Vagina (tissue), 2 donors: ENCODE results near the gene ATXN1. TPM values are rescaled to one million over a fixed set of nuclear protein-coding genes. Genes with fewer than 3 reads are reported as not detected.

Experiments used
- DNase-seq, 2 donors: peaks; one replicate each; pipeline ENCODE4 v3.0.0-alpha.2; 2017; ENCODE audit errors: extremely low spot score in 2 of 2
- H3K27ac ChIP-seq: fragments of 200-600 bp; sonication (generic); one replicate; pipeline ENCODE4 v1.5.1; 2019
- H3K27me3 ChIP-seq: fragments of 200-600 bp; sonication (generic); one replicate; pipeline ENCODE4 v1.5.1; 2019
- H3K36me3 ChIP-seq, 2 donors: fragments of 200-600 bp; sonication (generic); one replicate each; pipeline ENCODE4 v1.5.1; 2017 to 2019
- H3K4me1 ChIP-seq: fragments of 200-600 bp; sonication (generic); one replicate; pipeline ENCODE4 v1.5.1; 2019
- H3K4me3 ChIP-seq, 2 donors: fragments of 200-600 bp; sonication (generic); 1 replicate in 1 of 2; 2 replicates in 1 of 2; pipeline ENCODE4 v1.5.1; 2016 to 2019
- H3K9me3 ChIP-seq: fragments of 200-600 bp; sonication (generic); one replicate; pipeline ENCODE4 v1.5.1; 2019
- CTCF ChIP-seq, 3 experiments: fragments of 450-650 bp in 2 of 3; fragments of 200-600 bp in 1 of 3; sonication (generic) in 1 of 3; IDR thresholded peaks; one replicate each; pipeline ENCODE4 v1.5.1; 2017 to 2019; ENCODE audit warnings: antibody characterized with exemption in 3 of 3, mild to moderate bottlenecking in 2 of 3, moderate library complexity in 2 of 3
- POLR2A ChIP-seq, 2 donors: fragments of 450-650 bp; IDR thresholded peaks; one replicate each; pipeline ENCODE4 v1.6.1; 2017; ENCODE audit warnings: antibody characterized with exemption in 2 of 2, mild to moderate bottlenecking in 2 of 2, moderate library complexity in 2 of 2
- POLR2AphosphoS5 ChIP-seq, 2 donors: sonication (generic); formaldehyde crosslinking; IDR thresholded peaks; one replicate each; pipeline ENCODE4 v1.9.0; 2017; ENCODE audit warnings: antibody characterized with exemption in 2 of 2, mild to moderate bottlenecking in 2 of 2, low read depth in 1 of 2; ENCODE audit not compliant: insufficient read depth in 1 of 2
- intact Hi-C: fragments of 100-400 bp; cut with DNase I; formaldehyde crosslinking; loops from one replicate; pipeline ENCODE4 v1.15.1; 2023
- total RNA-seq: library from RNA; depleted of rRNA; stranded (reverse); fragments of >200 nt; gene quantifications from one replicate; pipeline ENCODE4 v1.2.3, GENCODE V29; 2016

The ATXN1 gene
- total RNA-seq, 1 donor from 2014 or later: 43.2 TPM

DNA sequence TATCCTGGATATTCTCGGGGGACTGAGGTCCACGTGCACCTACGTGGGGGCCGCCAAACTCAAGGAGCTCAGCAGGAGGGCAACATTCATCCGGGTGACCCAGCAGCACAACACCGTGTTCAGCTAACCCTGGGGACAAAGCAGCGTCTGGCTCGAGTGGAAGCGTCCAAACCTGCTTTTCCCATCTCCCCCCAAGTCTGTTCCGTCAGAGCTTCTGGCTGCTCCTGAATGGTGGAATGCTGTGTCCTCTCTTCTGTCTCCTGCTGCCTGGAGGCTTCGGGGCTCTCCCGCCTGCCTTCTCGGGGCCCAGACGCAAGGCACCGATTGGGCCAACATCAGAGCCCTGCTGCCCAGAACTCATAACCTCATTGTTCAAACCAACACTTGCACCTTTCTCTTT is 466.2 kb downstream of the ATXN1 start:
- Histone ChIP-seq H3K27ac (no peak overlapping the region), H3K36me3 (no peaks in the 10 kb centered on the region), H3K4me1 (no peaks in the 10 kb centered on the region), H3K4me3 (no peak overlapping the region), H3K9me3 (no peaks in the 10 kb centered on the region), H3K27me3 (no peaks in the 10 kb centered on the region)
- no peak for DNase-seq
- intact Hi-C loops: no loop called here
- TF ChIP-seq POLR2A (IDR thresholded peaks at IDR 0.05): no peak
- TF ChIP-seq CTCF (IDR thresholded peaks at IDR 0.05): no peak
- TF ChIP-seq POLR2AphosphoS5 (IDR thresholded peaks at IDR 0.05; ENCODE audit: insufficient read depth in 1 of 2, low read depth in 1 of 2): no peak

DNA sequence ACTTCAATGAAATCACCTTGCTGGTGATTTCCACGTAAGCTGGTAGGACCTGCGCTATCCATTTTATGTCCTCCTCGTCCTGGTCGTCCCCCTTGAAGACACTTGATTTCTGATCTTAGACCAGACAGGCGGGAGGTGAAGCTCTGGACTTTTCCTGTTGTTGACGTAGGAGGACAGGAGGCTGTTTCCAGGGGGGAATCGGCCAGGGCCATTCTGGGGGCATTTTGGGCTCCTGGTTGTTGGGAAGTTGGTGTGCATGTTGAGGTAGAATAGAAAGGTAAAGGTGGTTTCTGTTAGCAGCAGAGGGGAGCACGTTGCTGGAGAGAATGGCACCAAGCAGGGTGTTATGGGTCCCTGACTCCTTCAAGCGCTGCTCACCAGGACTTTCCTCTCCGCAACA is 466.9 kb downstream of the ATXN1 start:
- Histone ChIP-seq H3K36me3 (no peaks in the 10 kb centered on the region), H3K4me3 (no peak overlapping the region), H3K4me1 (no peaks in the 10 kb centered on the region), H3K9me3 (no peaks in the 10 kb centered on the region), H3K27me3 (no peaks in the 10 kb centered on the region), H3K27ac (no peak overlapping the region)
- no peak for TF ChIP-seq CTCF (IDR thresholded peaks at IDR 0.05)
- no peak for DNase-seq
- intact Hi-C loops: no loop called here

DNA sequence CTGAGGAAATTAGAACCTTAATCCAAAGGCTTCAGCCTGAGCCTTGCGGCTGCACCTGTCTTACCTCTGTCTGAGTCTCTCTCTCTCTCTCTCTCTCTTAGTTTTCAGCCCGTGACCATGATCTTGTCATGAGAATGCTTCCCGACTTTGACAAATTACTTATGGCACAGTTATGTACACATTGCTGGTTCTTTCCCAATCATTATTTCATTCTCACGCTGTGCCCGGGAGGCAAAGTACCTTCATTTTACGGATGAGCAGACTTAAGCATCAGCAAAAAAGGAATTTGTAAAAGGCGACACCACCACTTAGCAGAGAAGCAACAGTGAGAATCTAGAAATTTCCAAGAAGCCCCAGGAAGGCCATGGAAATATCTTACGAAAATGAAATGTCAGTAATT is 468.3 kb downstream of the ATXN1 start:
- H3K4me1 ChIP-seq: no peaks in the 10 kb centered on the region
- H3K9me3 ChIP-seq: no peaks in the 10 kb centered on the region
- intact Hi-C loops: no loop called here
- no peak overlapping the region for H3K27ac ChIP-seq
- no peaks in the 10 kb centered on the region for H3K27me3 ChIP-seq
- no peaks in the 10 kb centered on the region for H3K36me3 ChIP-seq
- no peak overlapping the region for H3K4me3 ChIP-seq
- DNase-seq: no peak
- TF ChIP-seq POLR2A (IDR thresholded peaks at IDR 0.05) (no peak), POLR2AphosphoS5 (IDR thresholded peaks at IDR 0.05; ENCODE audit: insufficient read depth in 1 of 2, low read depth in 1 of 2) (no peak), CTCF (IDR thresholded peaks at IDR 0.05) (no peak)

DNA sequence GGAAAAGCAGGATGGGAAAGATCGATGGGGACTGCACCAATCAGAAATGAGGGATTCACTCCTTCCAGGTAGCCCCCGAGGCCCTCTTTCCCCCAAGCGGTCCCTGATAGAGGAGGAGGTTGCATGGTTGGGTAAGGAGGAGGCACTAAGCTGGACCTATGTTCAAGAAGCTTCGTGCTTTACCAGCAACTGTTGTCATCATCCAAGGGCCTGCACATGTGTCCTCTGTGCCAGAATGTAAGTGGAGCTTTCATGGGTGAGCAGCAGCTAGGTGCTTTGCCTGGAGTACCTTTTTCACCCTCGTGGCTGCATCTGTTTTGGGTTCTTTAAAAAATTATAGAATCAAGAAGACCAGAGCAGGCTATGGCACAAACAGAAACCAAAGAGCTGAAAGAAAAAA is 468.8 kb downstream of the ATXN1 start:
- H3K27ac ChIP-seq: no peak overlapping the region
- H3K4me3 ChIP-seq: no peak overlapping the region
- H3K4me1 ChIP-seq: no peaks in the 10 kb centered on the region
- intact Hi-C loops: no loop called here
- no peaks in the 10 kb centered on the region for H3K36me3 ChIP-seq
- H3K9me3 ChIP-seq: no peaks in the 10 kb centered on the region
- TF ChIP-seq CTCF (IDR thresholded peaks at IDR 0.05) (no peak), POLR2AphosphoS5 (IDR thresholded peaks at IDR 0.05; ENCODE audit: insufficient read depth in 1 of 2, low read depth in 1 of 2) (no peak), POLR2A (IDR thresholded peaks at IDR 0.05) (no peak)
- H3K27me3 ChIP-seq: no peaks in the 10 kb centered on the region
- DNase-seq: no peak

DNA sequence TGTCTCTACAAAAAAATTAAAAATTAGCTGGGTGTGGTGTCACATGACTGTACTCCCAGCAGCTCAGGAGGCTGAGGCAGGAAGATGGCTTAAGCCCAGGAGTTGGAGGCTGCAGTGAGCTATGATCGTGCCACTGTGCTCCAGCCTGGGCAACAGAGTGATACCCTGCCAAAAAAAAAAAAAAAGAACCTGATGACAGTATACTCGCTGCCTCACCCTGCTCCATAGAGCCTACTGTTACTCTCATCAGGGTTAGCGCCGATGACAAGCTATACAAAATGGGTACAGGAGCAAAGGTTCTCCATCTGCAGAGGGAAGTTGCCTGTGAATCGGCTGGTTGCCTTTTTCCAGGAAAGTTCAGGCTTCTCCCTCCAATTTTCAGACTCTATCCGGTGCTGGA is 469.5 kb downstream of the ATXN1 start:
- DNase-seq: no peak
- Histone ChIP-seq H3K4me3 (no peak overlapping the region), H3K27ac (no peak overlapping the region), H3K27me3 (no peaks in the 10 kb centered on the region), H3K4me1 (no peaks in the 10 kb centered on the region), H3K9me3 (no peaks in the 10 kb centered on the region), H3K36me3 (no peaks in the 10 kb centered on the region)
- no peak for TF ChIP-seq CTCF (IDR thresholded peaks at IDR 0.05)
- no peak for TF ChIP-seq POLR2AphosphoS5 (IDR thresholded peaks at IDR 0.05; ENCODE audit: insufficient read depth in 1 of 2, low read depth in 1 of 2)
- TF ChIP-seq POLR2A (IDR thresholded peaks at IDR 0.05): no peak
- intact Hi-C loops: no loop called here
